ENCODE measurements around the gene ARID3A. TPM values are rescaled to one million over a fixed set of nuclear protein-coding genes. Genes with fewer than 3 reads are reported as not detected.

Gene ARID3A
- total and polyA plus RNA-seq, 2 of the 13 experiments (the other 11 are each of a cell fraction or from before 2014, with no cell fraction given) = 71.3 to 77.9 TPM

DNA sequence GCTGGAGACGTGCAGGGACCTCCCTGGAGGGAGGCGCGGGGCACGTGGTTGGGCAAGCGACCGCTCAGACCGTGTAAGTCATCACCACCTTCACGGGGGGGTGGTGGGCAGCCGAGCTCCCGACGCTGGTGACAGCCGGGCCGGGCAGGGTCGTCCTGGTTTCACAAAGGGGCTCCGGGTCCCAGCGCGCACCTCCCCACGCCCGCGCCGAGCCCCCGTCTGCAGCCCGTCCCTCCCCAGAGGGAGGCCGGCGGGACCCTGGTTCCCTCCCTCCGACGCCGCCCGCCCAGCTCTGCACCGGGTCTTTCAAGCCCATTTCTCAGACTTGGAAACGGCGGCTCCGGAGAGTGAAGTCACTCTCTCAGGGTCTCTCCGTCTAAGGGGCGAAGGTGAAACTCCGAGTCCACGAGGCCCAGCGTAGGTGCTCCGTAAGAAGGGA, 729 bp upstream of the ARID3A start (continued):
- TF ChIP-seq, protein P1, sequence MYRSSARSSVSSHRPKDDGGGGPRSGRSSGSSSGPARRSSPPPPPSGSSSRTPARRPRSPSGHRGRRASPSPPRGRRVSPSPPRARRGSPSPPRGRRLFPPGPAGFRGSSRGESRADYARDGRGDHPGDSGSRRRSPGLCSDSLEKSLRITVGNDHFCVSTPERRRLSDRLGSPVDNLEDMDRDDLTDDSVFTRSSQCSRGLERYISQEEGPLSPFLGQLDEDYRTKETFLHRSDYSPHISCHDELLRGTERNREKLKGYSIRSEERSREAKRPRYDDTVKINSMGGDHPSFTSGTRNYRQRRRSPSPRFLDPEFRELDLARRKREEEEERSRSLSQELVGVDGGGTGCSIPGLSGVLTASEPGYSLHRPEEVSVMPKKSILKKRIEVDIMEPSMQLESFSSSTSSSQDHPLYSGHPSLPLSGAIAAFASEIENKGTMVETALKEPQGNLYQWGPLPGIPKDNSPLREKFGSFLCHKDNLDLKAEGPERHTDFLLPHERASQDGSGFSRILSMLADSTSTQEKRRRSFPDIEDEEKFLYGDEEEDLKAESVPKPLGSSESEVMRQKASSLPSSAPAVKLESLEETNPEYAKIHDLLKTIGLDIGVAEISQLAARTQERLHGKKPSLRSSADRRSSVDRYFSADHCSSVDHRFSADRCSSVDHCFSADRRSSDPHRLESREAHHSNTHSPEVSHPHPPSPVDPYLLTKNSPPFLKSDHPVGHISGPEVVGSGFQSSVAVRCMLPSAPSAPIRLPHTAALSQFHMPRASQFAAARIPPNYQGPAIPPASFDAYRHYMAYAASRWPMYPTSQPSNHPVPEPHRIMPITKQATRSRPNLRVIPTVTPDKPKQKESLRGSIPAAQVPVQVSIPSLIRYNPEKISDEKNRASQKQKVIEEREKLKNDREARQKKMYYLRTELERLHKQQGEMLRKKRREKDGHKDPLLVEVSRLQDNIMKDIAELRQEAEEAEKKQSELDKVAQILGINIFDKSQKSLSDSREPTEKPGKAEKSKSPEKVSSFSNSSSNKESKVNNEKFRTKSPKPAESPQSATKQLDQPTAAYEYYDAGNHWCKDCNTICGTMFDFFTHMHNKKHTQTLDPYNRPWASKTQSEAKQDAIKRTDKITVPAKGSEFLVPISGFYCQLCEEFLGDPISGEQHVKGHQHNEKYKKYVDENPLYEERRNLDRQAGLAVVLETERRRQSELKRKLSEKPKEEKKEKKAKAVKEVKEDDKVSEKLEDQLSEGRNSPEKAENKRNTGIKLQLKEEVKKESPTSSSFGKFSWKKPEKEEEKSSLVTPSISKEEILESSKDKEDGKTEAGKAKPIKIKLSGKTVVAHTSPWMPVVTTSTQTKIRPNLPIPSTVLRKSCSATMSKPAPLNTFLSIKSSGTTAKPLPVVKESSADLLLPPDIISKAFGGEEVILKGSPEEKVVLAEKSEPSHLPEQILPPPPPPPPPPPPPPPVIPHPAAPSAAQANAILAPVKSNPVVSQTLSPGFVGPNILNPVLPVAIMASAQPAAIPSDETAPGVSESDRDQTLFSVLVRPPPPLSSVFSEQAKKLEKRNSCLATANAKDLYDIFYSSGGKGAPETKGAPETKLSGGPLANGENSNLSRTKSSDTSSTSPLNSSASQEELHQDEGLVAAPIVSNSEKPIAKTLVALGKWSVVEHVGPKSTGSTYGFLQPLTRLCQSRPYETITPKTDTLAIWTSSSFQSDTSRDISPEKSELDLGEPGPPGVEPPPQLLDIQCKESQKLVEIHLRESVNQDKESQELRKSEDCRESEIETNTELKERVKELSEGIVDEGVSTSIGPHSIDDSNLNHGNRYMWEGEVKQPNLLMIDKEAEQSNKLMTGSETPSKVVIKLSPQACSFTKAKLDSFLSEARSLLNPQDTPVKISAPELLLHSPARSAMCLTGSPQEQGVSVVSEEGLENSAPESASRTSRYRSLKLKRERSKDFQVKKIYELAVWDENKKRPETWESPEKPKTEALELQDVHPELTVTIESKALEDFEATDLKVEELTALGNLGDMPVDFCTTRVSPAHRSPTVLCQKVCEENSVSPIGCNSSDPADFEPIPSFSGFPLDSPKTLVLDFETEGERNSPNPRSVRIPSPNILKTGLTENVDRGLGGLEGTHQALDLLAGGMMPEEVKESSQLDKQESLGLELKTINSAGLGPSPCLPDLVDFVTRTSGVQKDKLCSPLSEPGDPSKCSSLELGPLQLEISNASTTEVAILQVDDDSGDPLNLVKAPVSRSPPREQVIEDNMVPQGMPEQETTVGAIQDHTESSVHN (CRISPR knock-in tag; IDR thresholded peaks at IDR 0.05) = no peak
- TF ChIP-seq SALL1 (CRISPR knock-in tag; IDR thresholded peaks at IDR 0.05) (peak; percentile 48), YEATS4 (CRISPR knock-in tag; IDR thresholded peaks at IDR 0.05; ENCODE audit: borderline replicate concordance) (peak; percentile 22; the same call in 1 of the 2 replicates), ZNF598 (CRISPR knock-in tag; IDR thresholded peaks at IDR 0.05; ENCODE audit: borderline replicate concordance) (no peak), ZNF768 (CRISPR knock-in tag; IDR thresholded peaks at IDR 0.05) (peak; percentile 82), NFKBIZ (CRISPR knock-in tag; IDR thresholded peaks at IDR 0.05) (no peak), CBFB (CRISPR knock-in tag; IDR thresholded peaks at IDR 0.05) (peak; percentile 17; the same call in 1 of the 2 replicates), PITX1 (CRISPR knock-in tag; IDR thresholded peaks at IDR 0.05) (no peak), ESRRA (CRISPR knock-in tag; IDR thresholded peaks at IDR 0.05; ENCODE audit: low read depth) (0 out of 2 replicates have a peak, but pooled peaks have one; percentile 3), NONO (IDR thresholded peaks at IDR 0.05) (no peak), NONO (CRISPR knock-in tag; conservative IDR thresholded peaks at IDR 0.05) (peak; percentile 57), HNRNPK (IDR thresholded peaks at IDR 0.05; ENCODE audit: low read depth, low read length, poor library complexity, severe bottlenecking) (no peak), HES4 (CRISPR knock-in tag; IDR thresholded peaks at IDR 0.05; ENCODE audit: borderline replicate concordance) (peak; percentile 8; the same call in 1 of the 2 replicates), RCOR2 (CRISPR knock-in tag; IDR thresholded peaks at IDR 0.05) (peak; percentile 86), PHF8 (CRISPR knock-in tag; IDR thresholded peaks at IDR 0.05) (peak; percentile 65), KAT8 (CRISPR knock-in tag; IDR thresholded peaks at IDR 0.05) (peak; percentile 35; the same call in 1 of the 2 replicates), ZNF547 (CRISPR knock-in tag; IDR thresholded peaks at IDR 0.05) (no peak; the same call in none of the 2 replicates), PCBP1 (IDR thresholded peaks at IDR 0.05; ENCODE audit: borderline replicate concordance, low read depth, low read length) (no peak), STAT5B (CRISPR knock-in tag; IDR thresholded peaks at IDR 0.05) (no peak), ZBTB42 (CRISPR knock-in tag; IDR thresholded peaks at IDR 0.05) (peak; percentile 83)
- TF ChIP-seq, protein P2, sequence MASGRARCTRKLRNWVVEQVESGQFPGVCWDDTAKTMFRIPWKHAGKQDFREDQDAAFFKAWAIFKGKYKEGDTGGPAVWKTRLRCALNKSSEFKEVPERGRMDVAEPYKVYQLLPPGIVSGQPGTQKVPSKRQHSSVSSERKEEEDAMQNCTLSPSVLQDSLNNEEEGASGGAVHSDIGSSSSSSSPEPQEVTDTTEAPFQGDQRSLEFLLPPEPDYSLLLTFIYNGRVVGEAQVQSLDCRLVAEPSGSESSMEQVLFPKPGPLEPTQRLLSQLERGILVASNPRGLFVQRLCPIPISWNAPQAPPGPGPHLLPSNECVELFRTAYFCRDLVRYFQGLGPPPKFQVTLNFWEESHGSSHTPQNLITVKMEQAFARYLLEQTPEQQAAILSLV (CRISPR knock-in tag; IDR thresholded peaks at IDR 0.05; ENCODE audit: borderline replicate concordance) = peak; percentile 46; the same call in 1 of the 2 replicates
- TF ChIP-seq, protein P3, sequence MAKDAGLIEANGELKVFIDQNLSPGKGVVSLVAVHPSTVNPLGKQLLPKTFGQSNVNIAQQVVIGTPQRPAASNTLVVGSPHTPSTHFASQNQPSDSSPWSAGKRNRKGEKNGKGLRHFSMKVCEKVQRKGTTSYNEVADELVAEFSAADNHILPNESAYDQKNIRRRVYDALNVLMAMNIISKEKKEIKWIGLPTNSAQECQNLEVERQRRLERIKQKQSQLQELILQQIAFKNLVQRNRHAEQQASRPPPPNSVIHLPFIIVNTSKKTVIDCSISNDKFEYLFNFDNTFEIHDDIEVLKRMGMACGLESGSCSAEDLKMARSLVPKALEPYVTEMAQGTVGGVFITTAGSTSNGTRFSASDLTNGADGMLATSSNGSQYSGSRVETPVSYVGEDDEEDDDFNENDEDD (CRISPR knock-in tag; IDR thresholded peaks at IDR 0.05; ENCODE audit: borderline replicate concordance) = peak; percentile 79; the same call in 1 of the 2 replicates

All from HepG2 (cell line).